SU-DHL-6 (cell line): ENCODE measurements around the gene FRMD3.

ENCODE experiments used
- EZH2phosphoT487 ChIP-seq: fragments of 200-600 bp; sonication (generic), shearing (Covaris generic); conservative IDR thresholded peaks from 2 replicates; pipeline ENCODE4 v1.6.1; 2018; ENCODE audit warnings: mild to moderate bottlenecking, antibody characterized with exemption, low read length, moderate library complexity, mixed read lengths
- TF ChIP-seq, protein P1 (sequence below): fragments of 200-600 bp; sonication (generic); IDR thresholded peaks from one replicate; pipeline ENCODE4 v1.5.1; 2017; ENCODE audit warnings: antibody characterized with exemption, mild to moderate bottlenecking, low read length, moderate library complexity; ENCODE audit not compliant: insufficient read depth, poor library complexity, severe bottlenecking

- TF ChIP-seq, protein P1, sequence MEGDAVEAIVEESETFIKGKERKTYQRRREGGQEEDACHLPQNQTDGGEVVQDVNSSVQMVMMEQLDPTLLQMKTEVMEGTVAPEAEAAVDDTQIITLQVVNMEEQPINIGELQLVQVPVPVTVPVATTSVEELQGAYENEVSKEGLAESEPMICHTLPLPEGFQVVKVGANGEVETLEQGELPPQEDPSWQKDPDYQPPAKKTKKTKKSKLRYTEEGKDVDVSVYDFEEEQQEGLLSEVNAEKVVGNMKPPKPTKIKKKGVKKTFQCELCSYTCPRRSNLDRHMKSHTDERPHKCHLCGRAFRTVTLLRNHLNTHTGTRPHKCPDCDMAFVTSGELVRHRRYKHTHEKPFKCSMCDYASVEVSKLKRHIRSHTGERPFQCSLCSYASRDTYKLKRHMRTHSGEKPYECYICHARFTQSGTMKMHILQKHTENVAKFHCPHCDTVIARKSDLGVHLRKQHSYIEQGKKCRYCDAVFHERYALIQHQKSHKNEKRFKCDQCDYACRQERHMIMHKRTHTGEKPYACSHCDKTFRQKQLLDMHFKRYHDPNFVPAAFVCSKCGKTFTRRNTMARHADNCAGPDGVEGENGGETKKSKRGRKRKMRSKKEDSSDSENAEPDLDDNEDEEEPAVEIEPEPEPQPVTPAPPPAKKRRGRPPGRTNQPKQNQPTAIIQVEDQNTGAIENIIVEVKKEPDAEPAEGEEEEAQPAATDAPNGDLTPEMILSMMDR, result no peak
- no peak for TF ChIP-seq EZH2phosphoT487
Measured at GRCh38 chr9:83403527-83404238, 134.5 kb downstream of the FRMD3 start.
